HEK293 (cell line): ENCODE results near the gene ZNF276.

ENCODE experiments used
- BCL11A ChIP-seq: fragments of 450-650 bp; formaldehyde crosslinking; IDR thresholded peaks from 2 replicates; pipeline ENCODE4 v1.5.1; 2016; ENCODE audit warnings: low read depth, missing biosample characterization, missing genetic modification characterization
- CTCF ChIP-seq: fragments of 450-650 bp; formaldehyde crosslinking; IDR thresholded peaks from 2 replicates; pipeline ENCODE4 v1.5.1; 2016; ENCODE audit warnings: missing biosample characterization, missing genetic modification characterization
- ELK4 ChIP-seq: IDR thresholded peaks from 2 replicates; pipeline ENCODE4 v1.6.1; 2011; ENCODE audit warnings: mild to moderate bottlenecking, low read depth, low read length, borderline replicate concordance
- HOXD13 ChIP-seq: sonication (generic); formaldehyde crosslinking; IDR thresholded peaks from 2 replicates; pipeline ENCODE4 v1.8.0; 2022; ENCODE audit warnings: missing genetic modification reagents, borderline replicate concordance
- KLF9 ChIP-seq: fragments of 450-650 bp; formaldehyde crosslinking; IDR thresholded peaks from 2 replicates; pipeline ENCODE4 v1.5.1; 2016; ENCODE audit warnings: missing biosample characterization, missing genetic modification characterization, low read depth
- PRDM1 ChIP-seq: fragments of 450-650 bp; formaldehyde crosslinking; IDR thresholded peaks from 2 replicates; pipeline ENCODE4; 2016; ENCODE audit warnings: missing biosample characterization, missing genetic modification characterization
- SP2 ChIP-seq: fragments of 450-650 bp; formaldehyde crosslinking; IDR thresholded peaks from 2 replicates; pipeline ENCODE4 v1.5.1; 2016; ENCODE audit warnings: missing biosample characterization, missing genetic modification characterization
- ZBTB26 ChIP-seq: fragments of 450-650 bp; formaldehyde crosslinking; optimal IDR thresholded peaks from 2 replicates; pipeline ENCODE3; 2016; ENCODE audit warnings: missing biosample characterization, mild to moderate bottlenecking, missing genetic modification characterization
- ZNF350 ChIP-seq: fragments of 450-650 bp; formaldehyde crosslinking; IDR thresholded peaks from 2 replicates; pipeline ENCODE4 v1.5.0; 2017; ENCODE audit warnings: missing biosample characterization, mild to moderate bottlenecking, missing genetic modification characterization
- ZNF354C ChIP-seq: fragments of 450-650 bp; formaldehyde crosslinking; IDR thresholded peaks from 2 replicates; pipeline ENCODE4 v1.5.1; 2016; ENCODE audit warnings: missing biosample characterization, missing genetic modification characterization, low read depth, borderline replicate concordance
- ZNF561 ChIP-seq: fragments of 450-650 bp; IDR thresholded peaks from 2 replicates; pipeline ENCODE4 v1.5.1; 2018; ENCODE audit warnings: missing biosample characterization, missing genetic modification characterization, borderline replicate concordance
- ZNF610 ChIP-seq: fragments of 450-650 bp; formaldehyde crosslinking; IDR thresholded peaks from 2 replicates; pipeline ENCODE4 v1.5.1; 2016; ENCODE audit warnings: missing biosample characterization, missing genetic modification characterization, borderline replicate concordance

- no peak for TF ChIP-seq ZNF354C (tag by site-specific recombination)
- no peak for TF ChIP-seq ZNF610 (tag by site-specific recombination)
- no peak for TF ChIP-seq CTCF (tag by site-specific recombination)
- TF ChIP-seq KLF9 (tag by site-specific recombination): no peak
- no peak for TF ChIP-seq ELK4
- TF ChIP-seq ZBTB26 (tag by site-specific recombination): no peak
- no peak for TF ChIP-seq HOXD13 (CRISPR knock-in tag)
- TF ChIP-seq ZNF350 (tag by site-specific recombination): no peak
- no peak for TF ChIP-seq ZNF561 (tag by site-specific recombination)
- TF ChIP-seq PRDM1: no peak
- no peak for TF ChIP-seq SP2 (tag by site-specific recombination)
- TF ChIP-seq BCL11A: no peak
Measured at GRCh38 chr16:89748921-89749320, 27.6 kb downstream of the ZNF276 start.
